K562 (cell line): ENCODE measurements around the gene CTF1. TPM values are rescaled to one million over a fixed set of nuclear protein-coding genes. Genes with fewer than 3 reads are reported as not detected.

Source experiments
- ADNP ChIP-seq: fragments of 200-800 bp; sonication (Bioruptor generic); IDR thresholded peaks from 2 replicates; pipeline ENCODE4 v1.6.1; 2016; ENCODE audit warnings: missing genetic modification characterization, missing compliant biosample characterization
- ASH1L ChIP-seq: fragments of 450-650 bp; IDR thresholded peaks from 2 replicates; pipeline ENCODE4 v1.6.1; 2018; ENCODE audit warnings: borderline replicate concordance, mild to moderate bottlenecking, low read depth; ENCODE audit not compliant: partially characterized antibody
- BRF1 ChIP-seq: IDR thresholded peaks from 3 replicates; pipeline ENCODE4 v1.6.1; 2011; ENCODE audit warnings: borderline replicate concordance, mild to moderate bottlenecking; ENCODE audit not compliant: insufficient read length; ENCODE audit errors: extremely low read depth
- ETV5 ChIP-seq: sonication (generic); formaldehyde crosslinking; IDR thresholded peaks from 2 replicates; pipeline ENCODE4 v1.4.0; 2020; ENCODE audit warnings: low read depth, mild to moderate bottlenecking, missing genetic modification reagents
- FOXK2 ChIP-seq, 2 experiments: fragments of 450-650 bp; IDR thresholded peaks in 1 of 2; conservative IDR thresholded peaks in 1 of 2; 2 replicates each; pipeline ENCODE4 v1.6.1; 2016; ENCODE audit warnings: low read depth in 2 of 2, mild to moderate bottlenecking in 1 of 2
- GTF2F1 ChIP-seq: IDR thresholded peaks from 2 replicates; pipeline ENCODE4 v1.6.1; 2011; ENCODE audit warnings: low read depth, low read length, improper control_type of control experiment
- HDAC1 ChIP-seq, 2 experiments: fragments of 450-650 bp; IDR thresholded peaks; 2 replicates each; pipeline ENCODE4 v1.6.1; 2016 to 2017; ENCODE audit warnings: inconsistent platforms in 1 of 2, mild to moderate bottlenecking in 1 of 2, moderate library complexity in 1 of 2
- HEY1 ChIP-seq: fragments of 250-450 bp; sonication (Bioruptor Pico); IDR thresholded peaks from 2 replicates; pipeline ENCODE4 v1.5.0; 2020; ENCODE audit warnings: mild to moderate bottlenecking, moderate library complexity, borderline replicate concordance
- HMGN3 ChIP-seq: IDR thresholded peaks from 2 replicates; pipeline ENCODE4 v1.6.1; 2011; ENCODE audit warnings: borderline replicate concordance, low read depth, mild to moderate bottlenecking, mixed read lengths, low read length; ENCODE audit not compliant: insufficient read length; ENCODE audit errors: extremely low read depth
- HNRNPH1 ChIP-seq: fragments of 200-400 bp; formaldehyde crosslinking; optimal IDR thresholded peaks from 2 replicates; pipeline ENCODE3; 2017; ENCODE audit warnings: low read depth, mild to moderate bottlenecking, low read length, moderate library complexity
- LARP7 ChIP-seq: fragments of 450-650 bp; IDR thresholded peaks from 2 replicates; pipeline ENCODE4 v1.6.1; 2016
- MXI1 ChIP-seq: IDR thresholded peaks from 2 replicates; pipeline ENCODE4 v1.6.1; 2011; ENCODE audit warnings: low read depth, mild to moderate bottlenecking, improper control_type of control experiment, low read length
- NFIX ChIP-seq: fragments of 250-450 bp; sonication (Bioruptor Pico); IDR thresholded peaks from 2 replicates; pipeline ENCODE4 v1.4.0; 2020; ENCODE audit warnings: low read depth, mild to moderate bottlenecking, moderate library complexity
- NFRKB ChIP-seq: fragments of 450-650 bp; IDR thresholded peaks from 2 replicates; pipeline ENCODE4 v1.6.1; 2016; ENCODE audit warnings: low read depth
- POLR2G ChIP-seq: fragments of 200-400 bp; formaldehyde crosslinking; IDR thresholded peaks from 2 replicates; pipeline ENCODE4 v1.6.1; 2017; ENCODE audit warnings: low read depth, mild to moderate bottlenecking, antibody characterized with exemption, low read length, moderate library complexity
- PURB ChIP-seq: sonication (generic); formaldehyde crosslinking; IDR thresholded peaks from 2 replicates; pipeline ENCODE4 v1.9.0; 2021; ENCODE audit warnings: low read depth, mild to moderate bottlenecking, missing genetic modification reagents
- RBM14 ChIP-seq: fragments of 200-400 bp; formaldehyde crosslinking; IDR thresholded peaks from 2 replicates; pipeline ENCODE4 v1.6.1; 2018; ENCODE audit warnings: low read depth, mild to moderate bottlenecking, low read length, moderate library complexity, borderline replicate concordance; ENCODE audit not compliant: insufficient read depth
- RHOXF2B ChIP-seq: fragments of 250-450 bp; sonication (Bioruptor Pico); conservative IDR thresholded peaks from 2 replicates; pipeline ENCODE4 v1.5.1; 2021
- SP1 ChIP-seq: sonication (generic); formaldehyde crosslinking; IDR thresholded peaks from 2 replicates; pipeline ENCODE4 v1.8.1; 2022; ENCODE audit warnings: mild to moderate bottlenecking, missing genetic modification reagents
- SREBF1 ChIP-seq: fragments of 150-350 bp; IDR thresholded peaks from 2 replicates; pipeline ENCODE4 v1.6.1; 2014; ENCODE audit warnings: antibody characterized with exemption, low read depth, low read length, borderline replicate concordance
- TBP ChIP-seq: optimal IDR thresholded peaks from 2 replicates; pipeline ENCODE3; 2011; ENCODE audit warnings: low read depth, low read length, improper control_type of control experiment
- ZBTB1 ChIP-seq: sonication (generic); formaldehyde crosslinking; IDR thresholded peaks from 2 replicates; pipeline ENCODE4 v1.8.1; 2023; ENCODE audit warnings: missing genetic modification reagents, low read depth, mild to moderate bottlenecking, borderline replicate concordance
- ZFX ChIP-seq: sonication (generic); formaldehyde crosslinking; IDR thresholded peaks from 2 replicates; pipeline ENCODE4 v1.8.0; 2022; ENCODE audit warnings: mild to moderate bottlenecking, missing genetic modification reagents, moderate library complexity
- ZNF324 ChIP-seq: fragments of 250-450 bp; sonication (Bioruptor Pico); IDR thresholded peaks from 2 replicates; pipeline ENCODE4 v1.4.0; 2020; ENCODE audit warnings: mild to moderate bottlenecking
- ZNF551 ChIP-seq: fragments of 250-450 bp; sonication (Bioruptor Pico); IDR thresholded peaks from 2 replicates; pipeline ENCODE4 v1.5.0; 2021; ENCODE audit warnings: mild to moderate bottlenecking, moderate library complexity
- ZNF639 ChIP-seq, 2 experiments: fragments of 200-800 bp in 1 of 2; sonication (Bioruptor generic) in 1 of 2; sonication (generic) in 1 of 2; formaldehyde crosslinking in 1 of 2; IDR thresholded peaks in 1 of 2; conservative IDR thresholded peaks in 1 of 2; 2 replicates each; pipeline versions ENCODE4 v1.5.0 to v1.6.1; 2016 to 2020; ENCODE audit warnings: missing compliant biosample characterization in 1 of 2, missing genetic modification characterization in 1 of 2, missing genetic modification reagents in 1 of 2
- polyA plus RNA-seq, 8 experiments: library from polyadenylated mRNA; depleted of rRNA in 4 of 8; stranded (reverse) in 5 of 8; unstranded in 3 of 8; fragments of >200 nt; fragmentation: Nextera tagmentation in 2 of 8; fragmentation: Illumina TruSeq in 1 of 8; extraction: Ambion mirVana in 2 of 8; extraction: Trizol in 1 of 8; gene quantifications; 2 replicates each; pipeline versions ENCODE4 v1.2.1 to v1.2.3, GENCODE V29; 2011 to 2014; ENCODE audit warnings: inconsistent platforms in 1 of 8, missing spikeins in 1 of 8
- total RNA-seq, 7 experiments: library from RNA; depleted of rRNA in 6 of 7; stranded (reverse); fragments of >200 nt in 6 of 7; fragmentation: Illumina TruSeq in 2 of 7; extraction: Trizol in 2 of 7; gene quantifications; 2 replicates each; pipeline versions ENCODE4 v1.2.1 to v1.2.3, GENCODE V29; 2011 to 2021; ENCODE audit warnings: low replicate concordance in 1 of 7
- TF ChIP-seq, protein P1 (sequence below): fragments of 450-650 bp; IDR thresholded peaks from 2 replicates; pipeline ENCODE4 v1.6.1; 2016

Gene CTF1
- total and polyA plus RNA-seq, 9 of the 15 experiments (the other 6 are each of a cell fraction or from before 2014, with no cell fraction given) = 0.24 to 2.5 (median 0.44) TPM

DNA sequence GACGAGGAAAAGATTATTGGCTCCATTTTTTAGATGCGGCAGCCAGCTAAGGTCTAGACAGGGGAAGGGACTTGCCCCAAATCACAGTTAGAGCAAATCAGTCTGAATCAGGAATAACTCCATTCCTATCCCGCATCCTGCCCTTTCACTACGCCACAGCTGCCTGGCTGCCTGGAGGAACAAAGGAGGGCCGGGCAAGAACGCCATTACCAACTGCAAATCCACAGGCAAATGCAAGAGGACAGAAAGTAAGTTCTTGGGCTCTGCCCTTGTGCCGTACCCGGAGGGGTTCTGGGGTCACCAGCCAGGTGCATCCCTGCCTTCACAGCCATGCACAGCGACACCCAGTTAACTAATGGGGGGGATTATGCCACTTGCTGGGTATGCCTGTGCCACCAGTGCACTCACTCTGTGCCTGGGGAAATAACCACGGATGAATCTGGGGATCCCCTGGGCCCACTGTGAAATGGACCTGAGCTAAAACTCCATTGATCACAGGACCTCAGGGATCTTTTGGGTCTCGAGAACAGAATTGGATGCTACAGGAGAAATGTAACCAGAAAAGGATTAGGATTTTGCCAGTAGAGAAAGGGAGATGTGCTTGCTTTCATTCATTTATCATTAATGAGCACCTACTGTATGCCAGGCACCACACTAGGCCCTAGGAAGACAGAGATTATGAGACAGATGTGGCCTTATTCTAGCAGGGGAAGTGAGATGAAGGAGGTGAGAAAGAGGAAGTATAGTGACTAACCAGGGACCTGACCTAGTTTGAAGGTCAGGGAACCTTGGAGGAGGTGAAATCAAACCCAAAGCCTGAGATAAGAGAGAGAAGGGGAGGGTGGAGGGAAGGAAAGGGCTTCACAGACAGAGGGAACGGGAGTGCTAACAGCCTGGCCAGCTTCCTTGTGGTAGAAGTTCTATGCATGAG, 20.3 kb upstream of the CTF1 start (continued):
- TF ChIP-seq HMGN3 = no peak
- TF ChIP-seq ASH1L = no peak
- TF ChIP-seq RHOXF2B = no peak
- peak; percentile 44; the same call in 1 of the 2 replicates for TF ChIP-seq ZFX (CRISPR knock-in tag)
- TF ChIP-seq NFIX (CRISPR knock-in tag) = no peak
- peak; percentile 39; the same call in 1 of the 2 replicates for TF ChIP-seq ETV5 (CRISPR knock-in tag)
- TF ChIP-seq SREBF1 = no peak
- peak in 1 of 2 experiments; percentile 96; a peak in 2 of 4 replicates for TF ChIP-seq HDAC1 (IDR thresholded peaks at IDR 0.05)
- TF ChIP-seq ZNF324 = no peak
- no peak for TF ChIP-seq ZBTB1 (CRISPR knock-in tag)
- TF ChIP-seq GTF2F1 = no peak
- TF ChIP-seq POLR2G = no peak
- peak; percentile 67 for TF ChIP-seq ADNP (tag)
- TF ChIP-seq RBM14 = no peak
- TF ChIP-seq HEY1 (CRISPR knock-in tag) = no peak
- TF ChIP-seq, protein P1, sequence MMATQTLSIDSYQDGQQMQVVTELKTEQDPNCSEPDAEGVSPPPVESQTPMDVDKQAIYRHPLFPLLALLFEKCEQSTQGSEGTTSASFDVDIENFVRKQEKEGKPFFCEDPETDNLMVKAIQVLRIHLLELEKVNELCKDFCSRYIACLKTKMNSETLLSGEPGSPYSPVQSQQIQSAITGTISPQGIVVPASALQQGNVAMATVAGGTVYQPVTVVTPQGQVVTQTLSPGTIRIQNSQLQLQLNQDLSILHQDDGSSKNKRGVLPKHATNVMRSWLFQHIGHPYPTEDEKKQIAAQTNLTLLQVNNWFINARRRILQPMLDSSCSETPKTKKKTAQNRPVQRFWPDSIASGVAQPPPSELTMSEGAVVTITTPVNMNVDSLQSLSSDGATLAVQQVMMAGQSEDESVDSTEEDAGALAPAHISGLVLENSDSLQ = peak; percentile 41; the same call in 1 of the 2 replicates
- TF ChIP-seq ZNF551 (CRISPR knock-in tag) = no peak
- no peak for TF ChIP-seq NFRKB
- no peak for TF ChIP-seq PURB (CRISPR knock-in tag)
- no peak for TF ChIP-seq FOXK2 (conservative IDR thresholded peaks at IDR 0.05 in 1 of 2, IDR thresholded peaks at IDR 0.05 in 1 of 2; ENCODE audit: low read depth in 2 of 2)
- TF ChIP-seq BRF1 = no peak
- TF ChIP-seq ZNF639 (CRISPR knock-in tag; conservative IDR thresholded peaks at IDR 0.05 in 1 of 2, IDR thresholded peaks at IDR 0.05 in 1 of 2) = no peak; a peak in 1 of 4 replicates
- TF ChIP-seq LARP7 = no peak
- TF ChIP-seq HNRNPH1 = no peak
- no peak for TF ChIP-seq MXI1
- no peak for TF ChIP-seq TBP
- TF ChIP-seq SP1 = peak; percentile 68
